ENCODE results near the gene GRHPR.

Gene GRHPR

DNA sequence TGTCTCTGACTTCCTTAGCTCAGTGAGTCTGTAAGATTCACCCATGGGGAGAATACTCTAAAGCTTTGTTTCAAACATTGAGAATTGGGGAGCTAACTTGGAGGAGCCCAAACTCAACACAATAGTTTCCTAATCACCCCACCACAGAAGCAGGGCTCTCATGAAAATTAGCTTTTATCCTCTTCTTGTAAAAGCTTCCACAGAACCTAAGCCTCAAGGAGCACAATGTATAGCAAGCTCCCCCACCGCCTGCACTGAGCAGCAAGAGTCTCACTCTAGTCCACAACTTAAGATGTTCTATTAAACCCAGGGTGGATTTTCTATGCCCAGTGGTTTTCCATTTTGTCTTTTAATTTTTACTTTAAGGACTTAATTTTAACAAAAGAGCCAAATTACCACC is 48.9 kb upstream of the GRHPR start (continued):
- TF ChIP-seq, protein P1, sequence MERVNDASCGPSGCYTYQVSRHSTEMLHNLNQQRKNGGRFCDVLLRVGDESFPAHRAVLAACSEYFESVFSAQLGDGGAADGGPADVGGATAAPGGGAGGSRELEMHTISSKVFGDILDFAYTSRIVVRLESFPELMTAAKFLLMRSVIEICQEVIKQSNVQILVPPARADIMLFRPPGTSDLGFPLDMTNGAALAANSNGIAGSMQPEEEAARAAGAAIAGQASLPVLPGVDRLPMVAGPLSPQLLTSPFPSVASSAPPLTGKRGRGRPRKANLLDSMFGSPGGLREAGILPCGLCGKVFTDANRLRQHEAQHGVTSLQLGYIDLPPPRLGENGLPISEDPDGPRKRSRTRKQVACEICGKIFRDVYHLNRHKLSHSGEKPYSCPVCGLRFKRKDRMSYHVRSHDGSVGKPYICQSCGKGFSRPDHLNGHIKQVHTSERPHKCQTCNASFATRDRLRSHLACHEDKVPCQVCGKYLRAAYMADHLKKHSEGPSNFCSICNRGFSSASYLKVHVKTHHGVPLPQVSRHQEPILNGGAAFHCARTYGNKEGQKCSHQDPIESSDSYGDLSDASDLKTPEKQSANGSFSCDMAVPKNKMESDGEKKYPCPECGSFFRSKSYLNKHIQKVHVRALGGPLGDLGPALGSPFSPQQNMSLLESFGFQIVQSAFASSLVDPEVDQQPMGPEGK (CRISPR knock-in tag; IDR thresholded peaks at IDR 0.05; ENCODE audit: borderline replicate concordance): no peak
- no peak for TF ChIP-seq ZFP30 (CRISPR knock-in tag; IDR thresholded peaks at IDR 0.05)
- TF ChIP-seq SNAI2 (CRISPR knock-in tag; IDR thresholded peaks at IDR 0.05): no peak
- no peak for TF ChIP-seq ESRRG (CRISPR knock-in tag; IDR thresholded peaks at IDR 0.05)
- TF ChIP-seq OSR1 (CRISPR knock-in tag; IDR thresholded peaks at IDR 0.05): no peak

DNA sequence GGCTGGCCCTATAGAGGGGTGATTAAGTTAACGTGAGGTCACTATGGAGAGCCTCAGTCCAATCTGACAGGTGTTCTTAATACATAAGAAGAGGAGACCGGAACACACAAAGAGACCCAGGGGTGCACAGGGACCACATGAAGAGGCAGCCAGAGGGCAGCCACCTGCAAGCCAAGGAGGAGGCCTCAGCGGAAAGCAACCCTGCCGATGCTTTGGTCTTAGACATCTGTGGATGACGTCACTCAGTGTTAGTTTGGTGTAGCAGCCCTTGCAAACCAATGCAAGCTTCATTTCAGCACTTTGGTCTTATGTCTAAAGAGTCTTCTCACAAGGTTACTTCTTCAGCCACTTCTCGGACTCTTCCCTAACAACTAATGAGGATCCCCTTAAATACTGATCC is 47.6 kb upstream of the GRHPR start:
- no peak for ATAC-seq
- TF ChIP-seq ZNF565 (CRISPR knock-in tag; conservative IDR thresholded peaks at IDR 0.05; ENCODE audit: low read depth): no peak
- no peak for TF ChIP-seq ZNF70 (CRISPR knock-in tag; IDR thresholded peaks at IDR 0.05)
- TF ChIP-seq RARB (CRISPR knock-in tag; IDR thresholded peaks at IDR 0.05): no peak
- no peak for TF ChIP-seq TCF4 (CRISPR knock-in tag; IDR thresholded peaks at IDR 0.05; ENCODE audit: borderline replicate concordance)
- TF ChIP-seq ZFP3 (CRISPR knock-in tag; IDR thresholded peaks at IDR 0.05): no peak
- no peak for TF ChIP-seq CSDC2 (CRISPR knock-in tag; IDR thresholded peaks at IDR 0.05)
- no peak for TF ChIP-seq POU6F1 (CRISPR knock-in tag; IDR thresholded peaks at IDR 0.05; ENCODE audit: borderline replicate concordance, low read depth)
- no peak for TF ChIP-seq PPARA (CRISPR knock-in tag; IDR thresholded peaks at IDR 0.05; ENCODE audit: borderline replicate concordance)
- no peak for TF ChIP-seq OSR1 (CRISPR knock-in tag; IDR thresholded peaks at IDR 0.05)
- no peak for TF ChIP-seq CREB5 (CRISPR knock-in tag; IDR thresholded peaks at IDR 0.05; ENCODE audit: low read depth)
- no peak for TF ChIP-seq ISL1 (CRISPR knock-in tag; IDR thresholded peaks at IDR 0.05)
- no peak for TF ChIP-seq GLIS3 (CRISPR knock-in tag; IDR thresholded peaks at IDR 0.05)
- TF ChIP-seq TOX (CRISPR knock-in tag; IDR thresholded peaks at IDR 0.05; ENCODE audit: borderline replicate concordance): no peak
- TF ChIP-seq TSHZ2 (CRISPR knock-in tag; IDR thresholded peaks at IDR 0.05): no peak
- TF ChIP-seq ZFP30 (CRISPR knock-in tag; IDR thresholded peaks at IDR 0.05): no peak
- TF ChIP-seq BACH2 (CRISPR knock-in tag; IDR thresholded peaks at IDR 0.05; ENCODE audit: borderline replicate concordance): no peak
- TF ChIP-seq SNAI2 (CRISPR knock-in tag; IDR thresholded peaks at IDR 0.05): no peak
- no peak for TF ChIP-seq ZC3H10 (CRISPR knock-in tag; IDR thresholded peaks at IDR 0.05)

GRCh38 chr9:37377688-37378612 is 44.5 kb upstream of the GRHPR start:
- TF ChIP-seq ESRRG (CRISPR knock-in tag; IDR thresholded peaks at IDR 0.05) (no peak), CSDC2 (CRISPR knock-in tag; IDR thresholded peaks at IDR 0.05) (no peak), ZNF70 (CRISPR knock-in tag; IDR thresholded peaks at IDR 0.05) (no peak), ZFP30 (CRISPR knock-in tag; IDR thresholded peaks at IDR 0.05) (no peak), ZC3H10 (CRISPR knock-in tag; IDR thresholded peaks at IDR 0.05) (no peak), OSR1 (CRISPR knock-in tag; IDR thresholded peaks at IDR 0.05) (no peak), ZFP3 (CRISPR knock-in tag; IDR thresholded peaks at IDR 0.05) (no peak)
- TF ChIP-seq, protein P1 (CRISPR knock-in tag; IDR thresholded peaks at IDR 0.05; ENCODE audit: borderline replicate concordance): no peak
- TF ChIP-seq, protein P2, sequence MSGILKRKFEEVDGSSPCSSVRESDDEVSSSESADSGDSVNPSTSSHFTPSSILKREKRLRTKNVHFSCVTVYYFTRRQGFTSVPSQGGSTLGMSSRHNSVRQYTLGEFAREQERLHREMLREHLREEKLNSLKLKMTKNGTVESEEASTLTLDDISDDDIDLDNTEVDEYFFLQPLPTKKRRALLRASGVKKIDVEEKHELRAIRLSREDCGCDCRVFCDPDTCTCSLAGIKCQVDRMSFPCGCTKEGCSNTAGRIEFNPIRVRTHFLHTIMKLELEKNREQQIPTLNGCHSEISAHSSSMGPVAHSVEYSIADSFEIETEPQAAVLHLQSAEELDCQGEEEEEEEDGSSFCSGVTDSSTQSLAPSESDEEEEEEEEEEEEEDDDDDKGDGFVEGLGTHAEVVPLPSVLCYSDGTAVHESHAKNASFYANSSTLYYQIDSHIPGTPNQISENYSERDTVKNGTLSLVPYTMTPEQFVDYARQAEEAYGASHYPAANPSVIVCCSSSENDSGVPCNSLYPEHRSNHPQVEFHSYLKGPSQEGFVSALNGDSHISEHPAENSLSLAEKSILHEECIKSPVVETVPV (CRISPR knock-in tag; IDR thresholded peaks at IDR 0.05): no peak
- no peak for ATAC-seq
